ENCODE measurements around the gene DYTN. TPM values are rescaled to one million over a fixed set of nuclear protein-coding genes. Genes with fewer than 3 reads are reported as not detected.
A peak's percentile ranks its signal among the peaks of the same experiment; 100 is the strongest.
"Not testable (repeated sequence)": the region's sequence is repeated elsewhere in the genome, so short reads cannot be mapped to it uniquely, and the experiment has no call there.

Gene DYTN
- not detected for polyA plus RNA-seq (ENCODE audit: insufficient read length)

- DNase-seq (ENCODE audit: low read depth): no peak
Measured at GRCh38 chr2:206718296-206718695, at the start of gene DYTN. Gene DYTN (minus strand): TSS chr2:206718396. CDS start chr2:206718279, 117 bp downstream.

- no peak for DNase-seq (ENCODE audit: low read depth)
Measured at GRCh38 chr2:206766057-206766930, 48.1 kb upstream of the DYTN start.

GRCh38 chr2:206765242-206766056, 47.3 kb upstream of the DYTN start, which contains the start of the genes FASTKD2 and MDH1B:
Gene FASTKD2 (plus strand): TSS chr2:206765606. CDS start chr2:206766694, 1,088 bp downstream.
Gene MDH1B (minus strand): TSS chr2:206765328. CDS start chr2:206765271, 57 bp downstream.
- peak; percentile 97 for DNase-seq (ENCODE audit: low read depth)

- DNase-seq (ENCODE audit: low read depth): no peak
Measured at GRCh38 chr2:206764673-206765241, 46.6 kb upstream of the DYTN start.

GRCh38 chr2:206756816-206757215, 38.6 kb upstream of the DYTN start:
- no peak for DNase-seq (ENCODE audit: low read depth)

- DNase-seq (ENCODE audit: low read depth): no peak
Measured at GRCh38 chr2:206740800-206741199, 22.6 kb upstream of the DYTN start.

GRCh38 chr2:206739271-206739670, 21.1 kb upstream of the DYTN start:
- no peak for DNase-seq (ENCODE audit: low read depth)

GRCh38 chr2:206736935-206737334, 18.7 kb upstream of the DYTN start:
- no peak for DNase-seq (ENCODE audit: low read depth)

- no peak for DNase-seq (ENCODE audit: low read depth)
Measured at GRCh38 chr2:206733341-206733740, 15.1 kb upstream of the DYTN start.

GRCh38 chr2:206728277-206729199, 10.3 kb upstream of the DYTN start:
- no peak for DNase-seq (ENCODE audit: low read depth)

GRCh38 chr2:206727287-206727686, 9.1 kb upstream of the DYTN start:
- DNase-seq (ENCODE audit: low read depth): no peak

GRCh38 chr2:206723288-206723687, 5.1 kb upstream of the DYTN start:
- DNase-seq (ENCODE audit: low read depth): no peak

GRCh38 chr2:206721256-206721920, 3.2 kb upstream of the DYTN start:
- no peak for DNase-seq (ENCODE audit: low read depth)

GRCh38 chr2:206716623-206717022, 1.6 kb downstream of the DYTN start:
- DNase-seq (ENCODE audit: low read depth): no peak

GRCh38 chr2:206715183-206715582, 3.0 kb downstream of the DYTN start:
- not testable (repeated sequence) for DNase-seq (ENCODE audit: low read depth)

GRCh38 chr2:206713746-206714145, 4.5 kb downstream of the DYTN start:
- no peak for DNase-seq (ENCODE audit: low read depth)

GRCh38 chr2:206708286-206708685, 9.9 kb downstream of the DYTN start:
- DNase-seq (ENCODE audit: low read depth): no peak

GRCh38 chr2:206707164-206707701, 11.0 kb downstream of the DYTN start:
- no peak for DNase-seq (ENCODE audit: low read depth)

GRCh38 chr2:206701952-206702605, 16.1 kb downstream of the DYTN start:
- no peak for DNase-seq (ENCODE audit: low read depth)

- DNase-seq (ENCODE audit: low read depth): no peak
Measured at GRCh38 chr2:206700156-206700555, 18.0 kb downstream of the DYTN start.
